Measurements from ENCODE around the gene SPATS2.

The SPATS2 gene

GRCh38 chr12:49543914-49544815 lies 176.9 kb downstream of the SPATS2 start:
- DNase-seq, result no peak

DNA sequence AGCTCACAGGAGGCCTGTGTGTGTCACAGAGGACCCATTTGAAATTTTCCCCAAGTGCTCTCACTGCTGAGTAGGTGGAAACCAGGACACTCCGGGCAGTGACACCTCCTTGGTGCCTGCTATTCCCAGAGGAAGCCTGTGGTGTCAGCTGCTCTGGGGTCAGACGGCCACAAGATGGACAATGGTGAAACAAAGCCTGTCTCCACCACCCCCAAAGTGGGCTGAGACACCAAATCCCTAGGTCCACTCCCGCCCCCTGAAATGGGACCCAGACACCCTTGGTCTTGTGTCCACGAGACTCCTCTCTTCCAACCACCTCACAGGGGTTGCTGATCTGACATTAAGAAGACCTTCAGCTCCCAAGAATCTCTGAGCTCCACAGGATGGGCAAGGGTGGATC lies 178.6 kb downstream of the SPATS2 start:
- DNase-seq, result no peak

DNA sequence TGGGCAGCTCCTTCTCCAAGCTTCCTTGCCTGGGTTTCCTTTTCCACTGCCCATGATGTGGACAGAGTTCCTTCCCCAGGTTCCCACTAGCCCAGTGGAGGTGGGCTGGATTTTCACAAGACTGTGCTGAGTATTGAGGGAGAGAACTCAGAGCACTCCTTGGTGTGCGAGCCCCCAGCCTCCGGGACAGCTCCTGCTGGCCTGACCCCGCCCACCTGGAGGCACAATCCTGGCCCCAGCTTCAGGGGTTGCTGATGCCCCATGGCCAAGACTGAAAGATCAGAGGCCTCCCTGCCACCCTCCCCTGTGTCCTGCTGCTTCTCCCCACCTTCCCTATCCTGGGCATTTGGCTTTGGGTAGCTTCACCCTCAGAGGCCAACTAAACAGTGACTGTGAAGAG lies 179.2 kb downstream of the SPATS2 start:
- no peak for DNase-seq

DNA sequence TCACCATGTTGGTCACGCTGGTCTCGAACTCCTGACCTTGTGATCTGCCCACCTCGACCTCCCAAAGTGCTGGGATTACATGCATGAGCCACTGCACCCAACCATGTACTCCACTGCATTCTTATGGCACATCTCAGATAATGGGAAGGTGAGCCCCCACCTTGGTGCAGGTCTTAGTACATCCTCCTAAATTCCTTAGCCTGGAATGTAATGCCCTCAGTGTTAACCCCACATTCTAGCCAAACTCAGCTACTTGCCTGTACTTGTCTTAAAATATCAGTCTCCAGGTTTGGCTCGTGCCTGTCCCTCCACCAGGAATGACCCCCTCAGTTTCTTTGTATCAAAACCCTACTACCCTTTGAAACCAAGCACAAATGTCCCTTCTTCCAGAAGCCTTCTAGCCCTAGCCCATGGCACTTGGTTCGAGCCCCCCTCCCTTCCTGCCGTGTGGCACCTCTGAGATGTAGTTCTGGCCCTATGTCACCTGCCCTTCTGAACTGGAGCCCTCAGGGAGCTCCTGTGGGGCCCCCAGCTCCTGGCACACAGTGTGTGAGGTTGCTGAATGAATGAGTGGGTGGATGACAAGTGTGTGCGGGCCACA lies 179.9 kb downstream of the SPATS2 start:
- DNase-seq, result no peak

GRCh38 chr12:49548481-49548821 lies 181.2 kb downstream of the SPATS2 start:
- no peak for DNase-seq

DNA sequence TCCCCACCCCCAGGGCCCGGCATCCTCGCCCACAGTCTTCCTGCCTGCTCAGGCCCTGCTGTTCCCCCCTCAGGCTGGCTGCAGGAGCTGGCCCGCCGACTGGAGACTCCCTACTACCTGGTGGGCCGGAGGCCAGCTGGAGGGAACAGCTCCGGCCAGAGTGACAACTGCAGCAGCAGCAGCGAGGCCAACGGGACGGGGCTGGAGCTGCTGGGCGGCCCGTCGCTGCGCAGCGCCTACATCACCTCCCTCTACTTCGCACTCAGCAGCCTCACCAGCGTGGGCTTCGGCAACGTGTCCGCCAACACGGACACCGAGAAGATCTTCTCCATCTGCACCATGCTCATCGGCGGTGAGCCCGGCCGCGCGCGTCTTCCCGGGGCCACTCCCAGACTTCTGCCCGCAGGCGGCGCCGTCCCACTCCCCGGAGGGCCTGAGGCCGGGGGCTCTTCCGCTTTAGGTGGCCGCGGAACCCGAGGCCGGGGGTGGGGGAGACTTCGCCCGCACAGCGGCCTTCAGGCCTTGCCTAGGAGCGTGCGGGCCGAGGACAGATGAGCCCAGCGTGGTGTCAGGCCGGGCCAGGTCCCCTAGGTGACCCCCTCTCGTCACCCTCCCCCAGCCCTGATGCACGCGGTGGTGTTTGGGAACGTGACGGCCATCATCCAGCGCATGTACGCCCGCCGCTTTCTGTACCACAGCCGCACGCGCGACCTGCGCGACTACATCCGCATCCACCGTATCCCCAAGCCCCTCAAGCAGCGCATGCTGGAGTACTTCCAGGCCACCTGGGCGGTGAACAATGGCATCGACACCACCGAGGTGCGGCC lies 181.8 kb downstream of the SPATS2 start:
- DNase-seq, result no peak

DNA sequence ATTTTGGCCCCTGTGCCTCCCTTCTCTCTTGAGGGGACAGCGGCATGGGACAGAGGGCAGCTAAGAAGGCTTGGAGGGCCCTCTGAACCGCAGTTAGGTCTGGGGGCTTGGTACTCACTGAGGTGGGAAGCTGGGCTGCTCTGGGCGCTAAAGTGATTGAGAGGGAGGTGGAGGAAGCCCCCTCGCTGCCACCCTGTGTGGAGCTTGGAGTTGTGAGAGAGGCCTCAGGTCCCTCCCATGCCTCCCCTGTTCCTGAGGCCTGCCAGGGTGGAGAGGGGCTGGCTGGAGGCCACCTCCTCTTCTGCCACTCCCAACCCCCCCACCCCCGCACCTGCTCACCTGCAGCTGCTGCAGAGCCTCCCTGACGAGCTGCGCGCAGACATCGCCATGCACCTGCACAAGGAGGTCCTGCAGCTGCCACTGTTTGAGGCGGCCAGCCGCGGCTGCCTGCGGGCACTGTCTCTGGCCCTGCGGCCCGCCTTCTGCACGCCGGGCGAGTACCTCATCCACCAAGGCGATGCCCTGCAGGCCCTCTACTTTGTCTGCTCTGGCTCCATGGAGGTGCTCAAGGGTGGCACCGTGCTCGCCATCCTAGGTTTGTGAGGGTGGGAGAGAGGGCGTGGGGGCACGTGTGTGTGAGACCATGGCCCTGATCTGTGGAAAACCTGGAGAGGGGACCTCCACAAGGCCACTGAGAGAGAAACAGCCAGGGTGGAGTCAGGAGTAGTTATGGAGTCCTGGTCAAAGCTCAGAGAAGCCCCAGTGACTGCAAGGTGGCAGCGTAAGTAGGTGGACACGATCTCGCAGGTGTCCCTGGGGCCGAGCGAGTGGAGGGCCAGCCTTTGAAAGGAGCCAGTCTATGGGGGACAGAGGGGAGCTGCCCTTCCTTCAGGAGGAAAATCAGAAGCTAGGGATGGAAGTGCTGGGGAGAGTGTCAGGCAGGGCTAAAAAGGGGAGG lies 182.8 kb downstream of the SPATS2 start:
- no peak for DNase-seq

- no peak for DNase-seq
Measured at GRCh38 chr12:49550693-49551252, 183.5 kb downstream of the SPATS2 start.

- DNase-seq, result no peak
Measured at GRCh38 chr12:49552014-49552413, 184.8 kb downstream of the SPATS2 start.

DNA sequence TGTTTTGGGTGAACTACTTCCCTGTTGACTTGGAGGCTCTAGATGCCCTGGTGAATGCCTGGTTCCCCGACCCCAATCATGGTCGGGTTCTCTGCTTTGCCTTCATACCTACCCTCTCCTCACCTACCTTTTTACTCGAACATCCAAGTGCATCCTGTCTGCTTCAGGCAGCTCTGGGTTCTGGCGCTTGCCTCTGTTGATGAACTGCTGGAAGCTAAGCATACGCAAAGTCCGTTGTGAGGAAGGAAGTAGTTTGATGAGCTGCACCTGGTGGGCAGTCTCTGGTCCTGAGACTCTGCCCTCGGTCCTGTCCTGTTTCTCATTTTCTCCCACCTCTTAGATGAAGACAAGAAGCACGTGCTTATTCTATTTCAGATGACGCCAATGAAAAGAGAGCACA lies 185.2 kb downstream of the SPATS2 start:
- DNase-seq, result no peak

DNA sequence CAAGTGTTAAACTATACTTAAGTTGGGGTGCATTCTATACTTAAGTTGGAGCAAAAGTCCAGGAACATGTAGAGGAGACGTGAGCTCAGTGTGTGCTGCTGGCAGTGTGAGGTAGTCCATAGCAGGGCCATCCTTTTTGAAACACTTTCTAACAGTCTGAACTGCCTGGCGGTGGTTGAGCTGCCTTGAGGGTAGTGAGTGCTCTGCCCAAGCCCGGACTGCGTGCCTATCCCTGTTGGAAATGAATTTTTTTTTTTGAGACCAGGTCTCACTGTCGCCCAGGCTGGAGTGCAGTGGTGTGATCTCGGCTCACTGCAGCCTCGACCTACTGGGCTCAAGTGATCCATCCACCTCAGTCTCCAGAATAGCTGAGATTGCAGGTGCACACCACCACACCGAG lies 185.6 kb downstream of the SPATS2 start:
- no peak for DNase-seq

GRCh38 chr12:49553512-49554088 lies 186.3 kb downstream of the SPATS2 start:
- peak; percentile 17 for DNase-seq

DNA sequence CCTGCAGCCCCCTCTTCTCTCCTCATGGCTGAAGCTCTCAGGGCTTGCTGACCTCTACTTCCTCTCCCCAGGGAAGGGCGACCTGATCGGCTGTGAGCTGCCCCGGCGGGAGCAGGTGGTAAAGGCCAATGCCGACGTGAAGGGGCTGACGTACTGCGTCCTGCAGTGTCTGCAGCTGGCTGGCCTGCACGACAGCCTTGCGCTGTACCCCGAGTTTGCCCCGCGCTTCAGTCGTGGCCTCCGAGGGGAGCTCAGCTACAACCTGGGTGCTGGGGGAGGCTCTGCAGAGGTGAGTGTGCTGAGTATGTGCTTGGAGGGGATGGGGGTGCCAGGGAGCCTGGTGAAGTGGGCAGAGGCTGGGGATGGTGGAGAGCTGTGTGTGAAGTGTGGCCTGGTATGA lies 187.0 kb downstream of the SPATS2 start:
- no peak for DNase-seq

- no peak for DNase-seq
Measured at GRCh38 chr12:49555631-49556390, 188.5 kb downstream of the SPATS2 start.

DNA sequence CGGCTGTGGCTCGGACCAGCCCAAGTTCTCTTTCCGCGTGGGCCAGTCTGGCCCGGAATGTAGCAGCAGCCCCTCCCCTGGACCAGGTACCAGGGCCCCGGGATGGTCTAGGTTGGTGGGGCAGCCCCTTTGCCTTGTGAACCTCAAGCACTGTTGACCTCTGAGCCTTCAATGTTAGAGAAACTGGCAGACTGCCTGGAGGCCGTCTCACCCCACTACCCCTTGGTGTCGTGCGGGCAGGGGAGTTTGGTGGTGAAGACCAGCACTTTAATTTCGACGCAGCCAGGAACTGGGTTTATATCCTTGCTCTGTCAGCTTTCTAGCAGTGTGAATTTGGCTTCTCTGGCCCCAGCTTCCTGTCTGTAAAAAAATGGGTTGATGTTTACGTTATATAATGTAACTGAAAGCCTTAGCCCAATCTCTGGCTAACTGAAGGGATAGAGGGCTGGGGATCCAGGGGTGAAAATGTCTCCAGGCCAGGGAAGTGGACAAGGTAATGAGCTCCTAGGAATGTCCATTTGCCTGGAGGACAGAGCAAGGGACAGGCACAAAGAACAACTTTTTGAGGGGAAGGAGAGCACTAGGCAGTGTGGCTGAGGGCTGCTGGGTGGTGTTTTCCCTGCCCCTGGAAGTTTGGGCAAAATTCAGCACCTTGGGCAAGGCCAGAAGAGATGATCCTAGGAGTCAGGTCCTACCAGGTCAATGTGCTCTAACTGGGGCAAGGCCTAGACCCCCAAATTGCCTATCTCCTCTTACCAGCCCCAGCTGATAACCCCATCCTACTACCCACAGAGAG lies 189.3 kb downstream of the SPATS2 start:
- no peak for DNase-seq

GRCh38 chr12:49557187-49557916 lies 190.1 kb downstream of the SPATS2 start:
- no peak for DNase-seq

DNA sequence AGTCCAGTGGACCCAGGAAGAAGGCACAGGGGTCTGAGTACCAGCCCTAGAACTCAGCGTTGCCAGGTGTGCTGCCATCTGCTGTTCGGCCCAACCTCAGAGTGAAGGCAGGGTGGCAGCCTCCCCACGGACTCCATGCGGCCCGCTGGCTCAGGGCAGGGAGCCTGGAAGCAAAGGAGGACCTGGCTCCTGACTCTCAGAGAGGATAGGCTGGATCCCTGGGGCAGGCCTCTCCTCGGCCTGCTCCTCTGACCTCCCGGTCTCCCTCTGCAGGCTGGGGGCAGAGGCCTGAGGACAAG lies 190.6 kb downstream of the SPATS2 start:
- DNase-seq, result no peak

- no peak for DNase-seq
Measured at GRCh38 chr12:49558526-49558925, 191.3 kb downstream of the SPATS2 start.

DNA sequence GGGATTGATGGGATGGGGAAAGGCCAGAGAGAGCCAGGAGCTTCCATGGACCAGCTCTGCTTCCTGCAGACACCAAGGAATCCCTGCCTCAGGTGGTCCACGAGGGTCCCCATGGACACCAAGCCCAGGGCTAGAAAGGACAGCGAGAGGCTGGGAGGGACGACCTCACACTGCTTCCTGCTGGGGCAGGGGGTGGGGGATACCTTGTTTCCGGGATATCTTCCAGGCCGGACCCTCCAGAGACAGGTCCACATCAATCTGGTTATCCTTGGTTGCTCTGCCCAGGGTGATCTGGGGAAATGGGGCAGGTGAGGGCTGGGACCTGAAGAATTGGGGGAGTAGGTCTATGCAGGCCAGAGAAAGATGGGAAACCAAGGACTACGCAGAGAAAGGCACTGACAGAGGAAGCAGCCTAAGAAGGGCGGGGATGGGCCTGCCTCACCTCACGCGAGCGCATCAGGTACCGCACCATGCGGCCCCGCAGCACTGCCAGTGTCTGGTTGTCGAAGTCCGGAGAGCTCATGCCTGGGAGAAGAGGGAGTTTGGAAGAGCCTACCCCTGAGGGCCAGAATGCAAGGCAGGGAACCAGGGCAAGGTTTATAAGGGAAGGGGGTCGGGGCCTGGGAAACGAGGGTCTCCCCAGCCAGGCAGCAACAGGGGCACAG lies 191.9 kb downstream of the SPATS2 start:
- no peak for DNase-seq
